RWPE2 (cell line): ENCODE results near the gene FHIT.

ENCODE experiments used
- ATAC-seq: fragments of 200-7000 bp; cut with Tn5 transposase; 3 replicates; pipeline ENCODE4 v1.9.1; 2021; ENCODE audit warnings: low read depth
- DNase-seq: peaks from one replicate; pipeline ENCODE4 v3.0.0-alpha.2; 2020; ENCODE audit warnings: low spot score
- H3K27ac ChIP-seq: fragments of 450-650 bp; 2 replicates; pipeline ENCODE4 v1.5.1; 2017; ENCODE audit warnings: mild to moderate bottlenecking; ENCODE audit not compliant: poor library complexity, severe bottlenecking
- H3K27me3 ChIP-seq: fragments of 250-450 bp; sonication (Bioruptor Pico); 2 replicates; pipeline ENCODE4 v1.5.1; 2021; ENCODE audit warnings: mild to moderate bottlenecking, moderate library complexity; ENCODE audit not compliant: insufficient read depth, poor library complexity, severe bottlenecking
- H3K36me3 ChIP-seq: fragments of 250-450 bp; sonication (Bioruptor Pico); 2 replicates; pipeline ENCODE4 v1.5.1; 2020; ENCODE audit warnings: low read depth, mild to moderate bottlenecking, moderate library complexity
- H3K4me1 ChIP-seq: fragments of 250-450 bp; sonication (Bioruptor Pico); 2 replicates; pipeline ENCODE4 v1.5.1; 2021; ENCODE audit warnings: mild to moderate bottlenecking, moderate library complexity; ENCODE audit not compliant: insufficient read depth, poor library complexity, severe bottlenecking
- H3K4me3 ChIP-seq: fragments of 250-450 bp; sonication (Bioruptor Pico); 2 replicates; pipeline ENCODE4 v1.5.1; 2021; ENCODE audit warnings: mild to moderate bottlenecking, moderate library complexity; ENCODE audit not compliant: severe bottlenecking
- H3K9me3 ChIP-seq: fragments of 250-450 bp; sonication (Bioruptor Pico); 2 replicates; pipeline ENCODE4 v1.5.1; 2021; ENCODE audit warnings: mild to moderate bottlenecking, moderate library complexity; ENCODE audit not compliant: severe bottlenecking
- CTCF ChIP-seq: fragments of 450-650 bp; IDR thresholded peaks from one replicate; pipeline ENCODE4 v1.5.1; 2017; ENCODE audit warnings: mild to moderate bottlenecking, moderate library complexity; ENCODE audit not compliant: poor library complexity, severe bottlenecking

FHIT gene

GRCh38 chr3:60120245-60120644 is 1131.0 kb downstream of the FHIT start:
- Histone ChIP-seq H3K4me3 (no peak overlapping the region), H3K4me1 (no peaks in the 10 kb centered on the region), H3K27me3 (no peaks in the 10 kb centered on the region), H3K36me3 (no peaks in the 10 kb centered on the region), H3K27ac (no peak overlapping the region), H3K9me3 (no peaks in the 10 kb centered on the region)
- ATAC-seq: no peak
- DNase-seq: no peak
- TF ChIP-seq CTCF: no peak

GRCh38 chr3:60114191-60114590 is 1137.1 kb downstream of the FHIT start:
- no peak for ATAC-seq
- H3K9me3 ChIP-seq: no peaks in the 10 kb centered on the region
- no peak overlapping the region for H3K4me3 ChIP-seq
- no peaks in the 10 kb centered on the region for H3K36me3 ChIP-seq
- no peak overlapping the region for H3K27ac ChIP-seq
- no peaks in the 10 kb centered on the region for H3K27me3 ChIP-seq
- no peak for TF ChIP-seq CTCF
- H3K4me1 ChIP-seq: no peaks in the 10 kb centered on the region
- no peak for DNase-seq

- no peak for DNase-seq
- no peak for ATAC-seq
- H3K4me3 ChIP-seq: no peak overlapping the region
- no peaks in the 10 kb centered on the region for H3K4me1 ChIP-seq
- H3K36me3 ChIP-seq: no peaks in the 10 kb centered on the region
- H3K27ac ChIP-seq: no peak overlapping the region
- no peaks in the 10 kb centered on the region for H3K27me3 ChIP-seq
- H3K9me3 ChIP-seq: no peaks in the 10 kb centered on the region
- TF ChIP-seq CTCF: no peak
These were observed 1144.0 kb downstream of the FHIT start for GRCh38 chr3:60107275-60107674.

- Histone ChIP-seq H3K36me3 (no peaks in the 10 kb centered on the region), H3K4me3 (no peak overlapping the region), H3K4me1 (no peaks in the 10 kb centered on the region), H3K27me3 (no peaks in the 10 kb centered on the region), H3K27ac (no peak overlapping the region), H3K9me3 (no peaks in the 10 kb centered on the region)
- no peak for ATAC-seq
- no peak for DNase-seq
- TF ChIP-seq CTCF: no peak
These were observed 1149.1 kb downstream of the FHIT start for GRCh38 chr3:60102154-60102553.

- ATAC-seq (no peak), DNase-seq (no peak)
- no peaks in the 10 kb centered on the region for H3K4me1 ChIP-seq
- TF ChIP-seq CTCF: no peak
- H3K27ac ChIP-seq: no peak overlapping the region
- H3K36me3 ChIP-seq: no peaks in the 10 kb centered on the region
- H3K4me3 ChIP-seq: no peak overlapping the region
- no peaks in the 10 kb centered on the region for H3K9me3 ChIP-seq
- H3K27me3 ChIP-seq: no peaks in the 10 kb centered on the region
These were observed 1149.6 kb downstream of the FHIT start for GRCh38 chr3:60101621-60102020.
